Activated CD4-positive, alpha-beta T cell treated with anti-CD3 and anti-CD28 coated beads for 1 hour (primary cell): ENCODE data around the gene SAMD13.

Experiments used
- DNase-seq: peaks from one replicate; pipeline ENCODE4 v3.0.0-alpha.2; 2020

The SAMD13 gene

GRCh38 chr1:84374991-84375696 lies 73.6 kb downstream of the SAMD13 start:
- no peak for DNase-seq

GRCh38 chr1:84376000-84376910 lies 74.7 kb downstream of the SAMD13 start:
- DNase-seq: no peak

GRCh38 chr1:84377480-84378095 lies 76.1 kb downstream of the SAMD13 start:
- DNase-seq: no peak

- no peak for DNase-seq
Observed at GRCh38 chr1:84379138-84379916, 77.8 kb downstream of the SAMD13 start.

GRCh38 chr1:84379917-84380180 lies 78.3 kb downstream of the SAMD13 start:
- DNase-seq: no peak

- DNase-seq: no peak
Observed at GRCh38 chr1:84382127-84382526, 80.6 kb downstream of the SAMD13 start.

- no peak for DNase-seq
Observed at GRCh38 chr1:84385347-84385746, 83.8 kb downstream of the SAMD13 start.

- DNase-seq: no peak
Observed at GRCh38 chr1:84386716-84387479, 85.4 kb downstream of the SAMD13 start.

- DNase-seq: no peak
Observed at GRCh38 chr1:84387480-84388163, 86.1 kb downstream of the SAMD13 start.

GRCh38 chr1:84390226-84390625 lies 88.7 kb downstream of the SAMD13 start:
- no peak for DNase-seq

- DNase-seq: no peak
Observed at GRCh38 chr1:84398175-84399155, 97.0 kb downstream of the SAMD13 start, which contains the start of gene DNASE2B. Gene DNASE2B, plus strand, starts transcription at chr1:84398484. Its CDS starts 81 bp downstream, at chr1:84398565.
